GM23338 (cell line): ENCODE data around the gene NRCAM. TPM values are rescaled to one million over a fixed set of nuclear protein-coding genes. Genes with fewer than 3 reads are reported as not detected.

ENCODE experiments used
- ATAC-seq: fragments of 200-7000 bp; cut with Tn5 transposase; 3 replicates; pipeline ENCODE4 v1.9.1; 2020
- DNase-seq: peaks from one replicate; pipeline ENCODE4 v3.0.0-alpha.2; 2015; ENCODE audit warnings: low spot score
- H2AFZ ChIP-seq: fragments of 200-600 bp; sonication (generic); 2 replicates; pipeline ENCODE4 v1.8.0; 2016; ENCODE audit warnings: antibody characterized with exemption, mild to moderate bottlenecking, moderate library complexity
- H3F3A ChIP-seq: fragments of 200-600 bp; sonication (generic); replicated peaks from 2 replicates; pipeline ENCODE4 v1.8.0; 2017; ENCODE audit warnings: antibody characterized with exemption, mixed run types, low read depth
- H3K27ac ChIP-seq: fragments of 200-600 bp; sonication (generic); 2 replicates; pipeline ENCODE4 v1.6.1; 2016; ENCODE audit warnings: low read depth
- H3K27me3 ChIP-seq: fragments of 200-600 bp; sonication (generic); 2 replicates; pipeline ENCODE4 v1.8.0; 2016; ENCODE audit warnings: mild to moderate bottlenecking, mixed run types, moderate library complexity; ENCODE audit not compliant: insufficient read depth
- H3K36me3 ChIP-seq: fragments of 200-600 bp; sonication (generic); 2 replicates; pipeline ENCODE4 v1.8.0; 2016; ENCODE audit warnings: mild to moderate bottlenecking; ENCODE audit not compliant: insufficient read depth
- H3K4me1 ChIP-seq: fragments of 200-600 bp; sonication (generic); 2 replicates; pipeline ENCODE4 v1.8.0; 2016; ENCODE audit warnings: mild to moderate bottlenecking, moderate library complexity; ENCODE audit not compliant: insufficient read depth
- H3K4me2 ChIP-seq: fragments of 200-600 bp; sonication (generic); 2 replicates; pipeline ENCODE4 v1.7.1; 2017; ENCODE audit warnings: mixed run types
- H3K4me3 ChIP-seq: fragments of 200-600 bp; sonication (generic); 2 replicates; pipeline ENCODE4 v1.6.1; 2016; ENCODE audit warnings: mixed run types
- H3K79me2 ChIP-seq: fragments of 200-600 bp; sonication (generic); replicated peaks from 2 replicates; pipeline ENCODE4 v1.8.0; 2017; ENCODE audit warnings: mild to moderate bottlenecking; ENCODE audit not compliant: insufficient read depth
- H3K9me2 ChIP-seq: fragments of 200-600 bp; sonication (generic); 2 replicates; pipeline ENCODE4 v1.8.0; 2017; ENCODE audit not compliant: insufficient read depth
- H4K20me1 ChIP-seq: fragments of 200-600 bp; sonication (generic); replicated peaks from 2 replicates; pipeline ENCODE4 v1.8.0; 2017; ENCODE audit warnings: mild to moderate bottlenecking; ENCODE audit not compliant: insufficient read depth
- H3K27ac Mint-ChIP-seq: 2 replicates; pipeline ENCODE4 v1.8.0; 2020; ENCODE audit warnings: inconsistent platforms, mild to moderate bottlenecking, moderate library complexity, mixed read lengths
- H3K27me3 Mint-ChIP-seq: 3 replicates; pipeline ENCODE4 v1.8.0; 2022; ENCODE audit warnings: low read depth, mild to moderate bottlenecking, moderate library complexity, mixed read lengths, inconsistent platforms; ENCODE audit not compliant: insufficient read depth, poor library complexity
- H3K36me3 Mint-ChIP-seq: 3 replicates; pipeline ENCODE4 v1.8.0; 2021; ENCODE audit warnings: low read depth, mild to moderate bottlenecking, inconsistent platforms, moderate library complexity, mixed read lengths
- H3K4me1 Mint-ChIP-seq: 3 replicates; pipeline ENCODE4 v1.8.0; 2020; ENCODE audit warnings: mild to moderate bottlenecking, inconsistent platforms, mixed read lengths
- H3K4me3 Mint-ChIP-seq: 3 replicates; pipeline ENCODE4 v1.8.0; 2021; ENCODE audit warnings: moderate library complexity, mild to moderate bottlenecking, inconsistent platforms, mixed read lengths
- H3K9me3 Mint-ChIP-seq: 3 replicates; pipeline ENCODE4 v1.8.0; 2020; ENCODE audit warnings: moderate library complexity, mild to moderate bottlenecking, inconsistent platforms, mixed read lengths
- CREB1 ChIP-seq: fragments of 250-450 bp; sonication (Bioruptor Pico); IDR thresholded peaks from 2 replicates; pipeline ENCODE4 v1.5.0; 2020; ENCODE audit warnings: low read depth, mild to moderate bottlenecking, moderate library complexity
- EZH2 ChIP-seq: fragments of 200-600 bp; sonication (generic); IDR thresholded peaks from one replicate; pipeline ENCODE4 v1.8.0; 2017; ENCODE audit warnings: antibody characterized with exemption, mild to moderate bottlenecking, low read depth; ENCODE audit not compliant: unreplicated experiment
- EZH2phosphoT487 ChIP-seq: fragments of 200-600 bp; sonication (generic); IDR thresholded peaks from one replicate; pipeline ENCODE4 v1.8.1; 2018; ENCODE audit warnings: antibody characterized with exemption; ENCODE audit not compliant: unreplicated experiment
- JUNB ChIP-seq: IDR thresholded peaks from one replicate; pipeline ENCODE4 v1.6.1; 2016; ENCODE audit warnings: antibody characterized with exemption; ENCODE audit not compliant: unreplicated experiment
- NANOG ChIP-seq: IDR thresholded peaks from 2 replicates; pipeline ENCODE4 v1.6.1; 2016; ENCODE audit warnings: antibody characterized with exemption, borderline replicate concordance
- POLR2AphosphoS5 ChIP-seq: IDR thresholded peaks from 2 replicates; pipeline ENCODE4 v1.6.1; 2016; ENCODE audit warnings: antibody characterized with exemption, low read depth
- STAT1 ChIP-seq: IDR thresholded peaks from one replicate; pipeline ENCODE4 v1.6.1; 2016; ENCODE audit warnings: antibody characterized with exemption; ENCODE audit not compliant: unreplicated experiment
- ZNF114 ChIP-seq: fragments of 250-450 bp; sonication (Bioruptor Pico); IDR thresholded peaks from 2 replicates; pipeline ENCODE4 v1.5.0; 2020; ENCODE audit warnings: mild to moderate bottlenecking, moderate library complexity
- ZNF331 ChIP-seq: fragments of 250-450 bp; sonication (Bioruptor Pico); IDR thresholded peaks from 2 replicates; pipeline ENCODE4 v1.5.0; 2020; ENCODE audit warnings: low read depth, mild to moderate bottlenecking, moderate library complexity
- polyA plus RNA-seq: library from polyadenylated mRNA; unstranded; fragments of >200 nt; fragmentation: Nextera tagmentation; extraction: Ambion mirVana; gene quantifications from 2 replicates; pipeline ENCODE4 v1.2.1, GENCODE V29; 2016
- total RNA-seq: library from RNA; depleted of rRNA; stranded (reverse); fragments of >200 nt; shearing (Covaris generic); gene quantifications from 2 replicates; pipeline ENCODE4 v1.2.3, GENCODE V29; 2014
- TF ChIP-seq, protein P1 (sequence below), 2 experiments: fragments of 200-600 bp in 1 of 2; sonication (generic) in 1 of 2; conservative IDR thresholded peaks; 2 replicates each; pipeline versions ENCODE4 v1.5.1 to v1.6.1; 2016 to 2017; ENCODE audit warnings: antibody characterized with exemption in 2 of 2, low read depth in 2 of 2, mild to moderate bottlenecking in 2 of 2, moderate library complexity in 1 of 2
- TF ChIP-seq, protein P2 (sequence below): IDR thresholded peaks from one replicate; pipeline ENCODE4 v1.6.1; 2018; ENCODE audit warnings: antibody characterized with exemption; ENCODE audit not compliant: unreplicated experiment
- TF ChIP-seq, protein P3 (sequence below): fragments of 250-450 bp; sonication (Bioruptor Pico); IDR thresholded peaks from 2 replicates; pipeline ENCODE4 v1.5.0; 2020; ENCODE audit warnings: mild to moderate bottlenecking, moderate library complexity

Gene NRCAM
- total and polyA plus RNA-seq, 2 experiments from 2014 or later = 2.5 to 6.8 TPM

DNA sequence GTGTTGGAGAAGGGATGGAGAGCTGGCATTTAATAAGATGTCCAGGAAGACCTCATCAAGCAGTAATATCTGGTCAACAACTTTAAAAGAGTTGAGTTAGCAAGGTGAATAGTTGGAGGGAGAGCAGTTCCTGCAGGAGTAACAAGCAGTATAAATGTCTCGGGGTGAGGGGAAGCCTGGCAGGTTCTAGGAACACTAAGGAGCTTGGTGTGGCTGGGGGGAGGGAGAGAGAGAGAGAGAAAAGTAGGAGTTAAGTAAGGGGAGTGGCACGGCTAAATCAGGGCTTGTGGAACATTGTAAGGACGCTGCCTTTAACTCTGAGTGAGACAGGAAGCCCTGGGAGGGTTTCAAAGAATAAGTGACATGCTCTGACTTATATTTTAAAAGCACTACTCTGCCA, 304.0 kb downstream of the NRCAM start (continued):
- TF ChIP-seq, protein P1, sequence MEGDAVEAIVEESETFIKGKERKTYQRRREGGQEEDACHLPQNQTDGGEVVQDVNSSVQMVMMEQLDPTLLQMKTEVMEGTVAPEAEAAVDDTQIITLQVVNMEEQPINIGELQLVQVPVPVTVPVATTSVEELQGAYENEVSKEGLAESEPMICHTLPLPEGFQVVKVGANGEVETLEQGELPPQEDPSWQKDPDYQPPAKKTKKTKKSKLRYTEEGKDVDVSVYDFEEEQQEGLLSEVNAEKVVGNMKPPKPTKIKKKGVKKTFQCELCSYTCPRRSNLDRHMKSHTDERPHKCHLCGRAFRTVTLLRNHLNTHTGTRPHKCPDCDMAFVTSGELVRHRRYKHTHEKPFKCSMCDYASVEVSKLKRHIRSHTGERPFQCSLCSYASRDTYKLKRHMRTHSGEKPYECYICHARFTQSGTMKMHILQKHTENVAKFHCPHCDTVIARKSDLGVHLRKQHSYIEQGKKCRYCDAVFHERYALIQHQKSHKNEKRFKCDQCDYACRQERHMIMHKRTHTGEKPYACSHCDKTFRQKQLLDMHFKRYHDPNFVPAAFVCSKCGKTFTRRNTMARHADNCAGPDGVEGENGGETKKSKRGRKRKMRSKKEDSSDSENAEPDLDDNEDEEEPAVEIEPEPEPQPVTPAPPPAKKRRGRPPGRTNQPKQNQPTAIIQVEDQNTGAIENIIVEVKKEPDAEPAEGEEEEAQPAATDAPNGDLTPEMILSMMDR (conservative IDR thresholded peaks at IDR 0.05; ENCODE audit: low read depth in 2 of 2) = no peak

DNA sequence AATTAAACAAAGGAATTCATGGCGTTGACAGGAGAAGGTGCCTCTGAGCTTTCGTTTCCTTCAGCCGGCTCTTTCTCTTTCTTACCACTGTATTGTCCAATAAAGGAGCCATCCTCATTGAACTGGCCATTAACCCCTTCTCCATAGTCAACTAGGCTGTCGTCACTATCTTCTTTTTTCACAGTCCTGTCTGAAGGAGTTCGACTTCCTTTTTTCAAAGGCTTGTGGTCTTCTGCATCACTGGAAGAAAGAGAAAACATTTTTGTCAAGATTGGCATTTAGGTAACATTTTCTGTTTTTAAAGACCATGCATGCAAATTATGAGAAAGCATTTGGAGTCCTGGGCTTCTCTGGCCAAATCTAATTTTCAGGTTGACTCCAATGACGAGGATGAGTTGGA, 306.3 kb downstream of the NRCAM start:
- Histone ChIP-seq H2AFZ (no peak overlapping the region), H3K4me1 (peaks cover 11% of the 10 kb centered on the region), H4K20me1 (no peaks in the 10 kb centered on the region), H3K9me2 (no peaks in the 10 kb centered on the region), H3K27ac (no peak overlapping the region), H3K36me3 (no peaks in the 10 kb centered on the region), H3F3A (no peaks in the 10 kb centered on the region), H3K4me3 (no peak overlapping the region), H3K4me2 (no peak overlapping the region), H3K27me3 (no peaks in the 10 kb centered on the region), H3K79me2 (no peaks in the 10 kb centered on the region)
- Mint-ChIP-seq H3K4me1 (0 out of 3 replicates have a peak, but pooled peaks cover 3% of the 10 kb centered on the region), H3K27me3 (no peaks in the 10 kb centered on the region), H3K27ac (no peak overlapping the region), H3K4me3 (no peak overlapping the region), H3K36me3 (no peaks in the 10 kb centered on the region), H3K9me3 (no peaks in the 10 kb centered on the region)
- no peak for DNase-seq
- ATAC-seq = no peak
- no peak for TF ChIP-seq ZNF331 (CRISPR knock-in tag)
- TF ChIP-seq CREB1 (CRISPR knock-in tag) = no peak
- TF ChIP-seq ZNF114 (CRISPR knock-in tag) = no peak
- no peak for TF ChIP-seq POLR2AphosphoS5
- TF ChIP-seq NANOG = no peak
- no peak for TF ChIP-seq JUNB
- TF ChIP-seq EZH2 = no peak
- TF ChIP-seq STAT1 = no peak
- TF ChIP-seq, protein P2, sequence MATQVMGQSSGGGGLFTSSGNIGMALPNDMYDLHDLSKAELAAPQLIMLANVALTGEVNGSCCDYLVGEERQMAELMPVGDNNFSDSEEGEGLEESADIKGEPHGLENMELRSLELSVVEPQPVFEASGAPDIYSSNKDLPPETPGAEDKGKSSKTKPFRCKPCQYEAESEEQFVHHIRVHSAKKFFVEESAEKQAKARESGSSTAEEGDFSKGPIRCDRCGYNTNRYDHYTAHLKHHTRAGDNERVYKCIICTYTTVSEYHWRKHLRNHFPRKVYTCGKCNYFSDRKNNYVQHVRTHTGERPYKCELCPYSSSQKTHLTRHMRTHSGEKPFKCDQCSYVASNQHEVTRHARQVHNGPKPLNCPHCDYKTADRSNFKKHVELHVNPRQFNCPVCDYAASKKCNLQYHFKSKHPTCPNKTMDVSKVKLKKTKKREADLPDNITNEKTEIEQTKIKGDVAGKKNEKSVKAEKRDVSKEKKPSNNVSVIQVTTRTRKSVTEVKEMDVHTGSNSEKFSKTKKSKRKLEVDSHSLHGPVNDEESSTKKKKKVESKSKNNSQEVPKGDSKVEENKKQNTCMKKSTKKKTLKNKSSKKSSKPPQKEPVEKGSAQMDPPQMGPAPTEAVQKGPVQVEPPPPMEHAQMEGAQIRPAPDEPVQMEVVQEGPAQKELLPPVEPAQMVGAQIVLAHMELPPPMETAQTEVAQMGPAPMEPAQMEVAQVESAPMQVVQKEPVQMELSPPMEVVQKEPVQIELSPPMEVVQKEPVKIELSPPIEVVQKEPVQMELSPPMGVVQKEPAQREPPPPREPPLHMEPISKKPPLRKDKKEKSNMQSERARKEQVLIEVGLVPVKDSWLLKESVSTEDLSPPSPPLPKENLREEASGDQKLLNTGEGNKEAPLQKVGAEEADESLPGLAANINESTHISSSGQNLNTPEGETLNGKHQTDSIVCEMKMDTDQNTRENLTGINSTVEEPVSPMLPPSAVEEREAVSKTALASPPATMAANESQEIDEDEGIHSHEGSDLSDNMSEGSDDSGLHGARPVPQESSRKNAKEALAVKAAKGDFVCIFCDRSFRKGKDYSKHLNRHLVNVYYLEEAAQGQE = no peak
- TF ChIP-seq, protein P1 (conservative IDR thresholded peaks at IDR 0.05; ENCODE audit: low read depth in 2 of 2) = no peak
- TF ChIP-seq EZH2phosphoT487 = no peak
- TF ChIP-seq, protein P3, sequence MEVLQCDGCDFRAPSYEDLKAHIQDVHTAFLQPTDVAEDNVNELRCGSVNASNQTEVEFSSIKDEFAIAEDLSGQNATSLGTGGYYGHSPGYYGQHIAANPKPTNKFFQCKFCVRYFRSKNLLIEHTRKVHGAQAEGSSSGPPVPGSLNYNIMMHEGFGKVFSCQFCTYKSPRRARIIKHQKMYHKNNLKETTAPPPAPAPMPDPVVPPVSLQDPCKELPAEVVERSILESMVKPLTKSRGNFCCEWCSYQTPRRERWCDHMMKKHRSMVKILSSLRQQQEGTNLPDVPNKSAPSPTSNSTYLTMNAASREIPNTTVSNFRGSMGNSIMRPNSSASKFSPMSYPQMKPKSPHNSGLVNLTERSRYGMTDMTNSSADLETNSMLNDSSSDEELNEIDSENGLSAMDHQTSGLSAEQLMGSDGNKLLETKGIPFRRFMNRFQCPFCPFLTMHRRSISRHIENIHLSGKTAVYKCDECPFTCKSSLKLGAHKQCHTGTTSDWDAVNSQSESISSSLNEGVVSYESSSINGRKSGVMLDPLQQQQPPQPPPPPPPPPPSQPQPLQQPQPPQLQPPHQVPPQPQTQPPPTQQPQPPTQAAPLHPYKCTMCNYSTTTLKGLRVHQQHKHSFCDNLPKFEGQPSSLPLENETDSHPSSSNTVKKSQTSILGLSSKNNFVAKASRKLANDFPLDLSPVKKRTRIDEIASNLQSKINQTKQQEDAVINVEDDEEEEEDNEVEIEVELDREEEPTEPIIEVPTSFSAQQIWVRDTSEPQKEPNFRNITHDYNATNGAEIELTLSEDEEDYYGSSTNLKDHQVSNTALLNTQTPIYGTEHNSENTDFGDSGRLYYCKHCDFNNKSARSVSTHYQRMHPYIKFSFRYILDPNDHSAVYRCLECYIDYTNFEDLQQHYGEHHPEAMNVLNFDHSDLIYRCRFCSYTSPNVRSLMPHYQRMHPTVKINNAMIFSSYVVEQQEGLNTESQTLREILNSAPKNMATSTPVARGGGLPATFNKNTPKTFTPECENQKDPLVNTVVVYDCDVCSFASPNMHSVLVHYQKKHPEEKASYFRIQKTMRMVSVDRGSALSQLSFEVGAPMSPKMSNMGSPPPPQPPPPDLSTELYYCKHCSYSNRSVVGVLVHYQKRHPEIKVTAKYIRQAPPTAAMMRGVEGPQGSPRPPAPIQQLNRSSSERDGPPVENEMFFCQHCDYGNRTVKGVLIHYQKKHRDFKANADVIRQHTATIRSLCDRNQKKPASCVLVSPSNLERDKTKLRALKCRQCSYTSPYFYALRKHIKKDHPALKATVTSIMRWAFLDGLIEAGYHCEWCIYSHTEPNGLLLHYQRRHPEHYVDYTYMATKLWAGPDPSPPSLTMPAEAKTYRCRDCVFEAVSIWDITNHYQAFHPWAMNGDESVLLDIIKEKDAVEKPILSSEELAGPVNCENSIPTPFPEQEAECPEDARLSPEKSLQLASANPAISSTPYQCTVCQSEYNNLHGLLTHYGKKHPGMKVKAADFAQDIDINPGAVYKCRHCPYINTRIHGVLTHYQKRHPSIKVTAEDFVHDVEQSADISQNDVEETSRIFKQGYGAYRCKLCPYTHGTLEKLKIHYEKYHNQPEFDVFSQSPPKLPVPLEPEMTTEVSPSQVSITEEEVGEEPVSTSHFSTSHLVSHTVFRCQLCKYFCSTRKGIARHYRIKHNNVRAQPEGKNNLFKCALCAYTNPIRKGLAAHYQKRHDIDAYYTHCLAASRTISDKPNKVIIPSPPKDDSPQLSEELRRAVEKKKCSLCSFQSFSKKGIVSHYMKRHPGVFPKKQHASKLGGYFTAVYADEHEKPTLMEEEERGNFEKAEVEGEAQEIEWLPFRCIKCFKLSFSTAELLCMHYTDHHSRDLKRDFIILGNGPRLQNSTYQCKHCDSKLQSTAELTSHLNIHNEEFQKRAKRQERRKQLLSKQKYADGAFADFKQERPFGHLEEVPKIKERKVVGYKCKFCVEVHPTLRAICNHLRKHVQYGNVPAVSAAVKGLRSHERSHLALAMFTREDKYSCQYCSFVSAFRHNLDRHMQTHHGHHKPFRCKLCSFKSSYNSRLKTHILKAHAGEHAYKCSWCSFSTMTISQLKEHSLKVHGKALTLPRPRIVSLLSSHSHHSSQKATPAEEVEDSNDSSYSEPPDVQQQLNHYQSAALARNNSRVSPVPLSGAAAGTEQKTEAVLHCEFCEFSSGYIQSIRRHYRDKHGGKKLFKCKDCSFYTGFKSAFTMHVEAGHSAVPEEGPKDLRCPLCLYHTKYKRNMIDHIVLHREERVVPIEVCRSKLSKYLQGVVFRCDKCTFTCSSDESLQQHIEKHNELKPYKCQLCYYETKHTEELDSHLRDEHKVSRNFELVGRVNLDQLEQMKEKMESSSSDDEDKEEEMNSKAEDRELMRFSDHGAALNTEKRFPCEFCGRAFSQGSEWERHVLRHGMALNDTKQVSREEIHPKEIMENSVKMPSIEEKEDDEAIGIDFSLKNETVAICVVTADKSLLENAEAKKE (CRISPR knock-in tag) = no peak
